Keratinocyte (primary cell): Measurements from ENCODE around the gene TARDBP. TPM values are rescaled to one million over a fixed set of nuclear protein-coding genes. Genes with fewer than 3 reads are reported as not detected.

Experiments
- DNase-seq: peaks from one replicate; pipeline ENCODE4 v3.0.0-alpha.2; 2011; ENCODE audit warnings: low read depth, missing footprints, low spot score
- FAIRE-seq: peaks from 2 replicates; lab custom pipeline; 2011; peaks lifted over from hg19 to GRCh38; lab: Jason Lieb, UNC
- H2AFZ ChIP-seq: 2 replicates; pipeline ENCODE4 v1.6.0; 2012; ENCODE audit warnings: low read length, control low read depth, inconsistent platforms; ENCODE audit not compliant: control insufficient read depth
- H3K27ac ChIP-seq: 2 replicates; pipeline ENCODE4 v1.5.1; 2011; ENCODE audit warnings: low read length; ENCODE audit not compliant: control insufficient read depth, insufficient read depth
- H3K27me3 ChIP-seq: 3 replicates; pipeline ENCODE4 v1.6.0; 2011; ENCODE audit warnings: low read length; ENCODE audit not compliant: control insufficient read depth, insufficient read depth; ENCODE audit errors: extremely low read depth
- H3K36me3 ChIP-seq, 2 experiments: 2 replicates in 1 of 2; 3 replicates in 1 of 2; pipeline ENCODE4 v1.5.1; 2011; ENCODE audit warnings: low read length in 2 of 2, mild to moderate bottlenecking in 1 of 2; ENCODE audit not compliant: control insufficient read depth in 2 of 2, insufficient read depth in 2 of 2; ENCODE audit errors: extremely low read depth in 1 of 2
- H3K4me1 ChIP-seq: 3 replicates; pipeline ENCODE4 v1.5.1; 2011; ENCODE audit warnings: low read length; ENCODE audit not compliant: control insufficient read depth, insufficient read depth; ENCODE audit errors: extremely low read depth
- H3K4me2 ChIP-seq: 3 replicates; pipeline ENCODE4 v1.6.0; 2011; ENCODE audit warnings: low read depth, low read length; ENCODE audit not compliant: control insufficient read depth, insufficient read depth; ENCODE audit errors: extremely low read depth
- H3K4me3 ChIP-seq, 3 experiments: fragments of 200-600 bp in 1 of 3; sonication (generic) in 1 of 3; 2 replicates in 2 of 3; 3 replicates in 1 of 3; pipeline ENCODE4 v1.5.1; 2011 to 2016; ENCODE audit warnings: low read length in 3 of 3, mild to moderate bottlenecking in 3 of 3, control low read depth in 2 of 3, inconsistent platforms in 1 of 3, low read depth in 1 of 3, mixed read lengths in 1 of 3, mixed run types in 1 of 3, moderate library complexity in 1 of 3; ENCODE audit not compliant: control insufficient read depth in 2 of 3, insufficient read depth in 2 of 3; ENCODE audit errors: extremely low read depth in 1 of 3
- H3K79me2 ChIP-seq: 2 replicates; pipeline ENCODE4 v1.6.0; 2012; ENCODE audit warnings: low read length; ENCODE audit not compliant: control insufficient read depth, insufficient read depth
- H3K9ac ChIP-seq: 3 replicates; pipeline ENCODE4 v1.6.0; 2011; ENCODE audit warnings: low read length; ENCODE audit not compliant: control insufficient read depth, insufficient read depth; ENCODE audit errors: extremely low read depth
- H3K9me1 ChIP-seq: 3 replicates; pipeline ENCODE4 v1.6.0; 2011; ENCODE audit warnings: low read length; ENCODE audit not compliant: control insufficient read depth, insufficient read depth; ENCODE audit errors: extremely low read depth
- H3K9me3 ChIP-seq: 2 replicates; pipeline ENCODE4 v1.5.1; 2012; ENCODE audit warnings: low read depth, low read length; ENCODE audit not compliant: control insufficient read depth
- H4K20me1 ChIP-seq: 3 replicates; pipeline ENCODE4 v1.6.0; 2011; ENCODE audit warnings: low read length; ENCODE audit not compliant: control insufficient read depth, insufficient read depth; ENCODE audit errors: extremely low read depth
- EZH2 ChIP-seq: IDR thresholded peaks from one replicate; pipeline ENCODE4 v1.6.1; 2012; ENCODE audit warnings: inconsistent platforms, mild to moderate bottlenecking, low read length, moderate library complexity
- dilution Hi-C: fragments of 300-500 bp; cut with MboI; formaldehyde crosslinking; loops from one replicate; pipeline ENCODE4 v1.7.0; 2020; ENCODE audit warnings: low sequenced_read_pairs; ENCODE audit not compliant: extremely low pct_ligation_motif_present
- polyA plus RNA-seq, 5 experiments: library from polyadenylated mRNA; depleted of rRNA in 3 of 5; stranded (reverse) in 3 of 5; stranded (forward) in 1 of 5; unstranded in 1 of 5; fragments of >200 nt; gene quantifications; 1 replicate in 1 of 5; 2 replicates in 3 of 5; 3 replicates in 1 of 5; pipeline versions ENCODE4 v1.2.1 to v1.2.3, GENCODE V29; 2011 to 2012; ENCODE audit warnings: missing spikeins in 2 of 5, low read depth in 1 of 5, low replicate concordance in 1 of 5
- TF ChIP-seq, protein P1 (sequence below), 3 experiments: IDR thresholded peaks in 1 of 3; conservative IDR thresholded peaks in 1 of 3; optimal IDR thresholded peaks in 1 of 3; 2 replicates in 2 of 3; 3 replicates in 1 of 3; pipeline versions ENCODE3 to v1.5.1; 2011; ENCODE audit warnings: low read length in 3 of 3, mild to moderate bottlenecking in 3 of 3, moderate library complexity in 2 of 3, control low read depth in 1 of 3, inconsistent platforms in 1 of 3; ENCODE audit not compliant: insufficient read depth in 2 of 3; ENCODE audit errors: extremely low read depth in 1 of 3

The TARDBP gene
- polyA plus RNA-seq, 1 donor (not counting 4 experiments of a cell fraction or from before 2014, with no cell fraction given), result 177 TPM

- Histone ChIP-seq H3K9ac (no peak overlapping the region), H3K27ac (no peak overlapping the region), H3K36me3 (no peaks in the 10 kb centered on the region), H2AFZ (no peak overlapping the region), H3K4me1 (peaks cover 3% of the 10 kb centered on the region), H3K4me2 (no peak overlapping the region), H4K20me1 (no peaks in the 10 kb centered on the region), H3K9me1 (no peaks in the 10 kb centered on the region), H3K79me2 (no peaks in the 10 kb centered on the region), H3K4me3 (no peak overlapping the region), H3K9me3 (no peaks in the 10 kb centered on the region), H3K27me3 (no peaks in the 10 kb centered on the region)
- no peak for DNase-seq
- dilution Hi-C loops, result no loop called here
- no peak for TF ChIP-seq EZH2
- TF ChIP-seq, protein P1, sequence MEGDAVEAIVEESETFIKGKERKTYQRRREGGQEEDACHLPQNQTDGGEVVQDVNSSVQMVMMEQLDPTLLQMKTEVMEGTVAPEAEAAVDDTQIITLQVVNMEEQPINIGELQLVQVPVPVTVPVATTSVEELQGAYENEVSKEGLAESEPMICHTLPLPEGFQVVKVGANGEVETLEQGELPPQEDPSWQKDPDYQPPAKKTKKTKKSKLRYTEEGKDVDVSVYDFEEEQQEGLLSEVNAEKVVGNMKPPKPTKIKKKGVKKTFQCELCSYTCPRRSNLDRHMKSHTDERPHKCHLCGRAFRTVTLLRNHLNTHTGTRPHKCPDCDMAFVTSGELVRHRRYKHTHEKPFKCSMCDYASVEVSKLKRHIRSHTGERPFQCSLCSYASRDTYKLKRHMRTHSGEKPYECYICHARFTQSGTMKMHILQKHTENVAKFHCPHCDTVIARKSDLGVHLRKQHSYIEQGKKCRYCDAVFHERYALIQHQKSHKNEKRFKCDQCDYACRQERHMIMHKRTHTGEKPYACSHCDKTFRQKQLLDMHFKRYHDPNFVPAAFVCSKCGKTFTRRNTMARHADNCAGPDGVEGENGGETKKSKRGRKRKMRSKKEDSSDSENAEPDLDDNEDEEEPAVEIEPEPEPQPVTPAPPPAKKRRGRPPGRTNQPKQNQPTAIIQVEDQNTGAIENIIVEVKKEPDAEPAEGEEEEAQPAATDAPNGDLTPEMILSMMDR (optimal IDR thresholded peaks at IDR 0.05 in 1 of 3, IDR thresholded peaks at IDR 0.05 in 1 of 3, conservative IDR thresholded peaks at IDR 0.05 in 1 of 3; ENCODE audit: extremely low read depth in 1 of 3, insufficient read depth in 2 of 3, low read length in 3 of 3), result no peak
- FAIRE-seq, result no peak
Observed at GRCh38 chr1:11041048-11041447, 28.6 kb downstream of the TARDBP start.

DNA sequence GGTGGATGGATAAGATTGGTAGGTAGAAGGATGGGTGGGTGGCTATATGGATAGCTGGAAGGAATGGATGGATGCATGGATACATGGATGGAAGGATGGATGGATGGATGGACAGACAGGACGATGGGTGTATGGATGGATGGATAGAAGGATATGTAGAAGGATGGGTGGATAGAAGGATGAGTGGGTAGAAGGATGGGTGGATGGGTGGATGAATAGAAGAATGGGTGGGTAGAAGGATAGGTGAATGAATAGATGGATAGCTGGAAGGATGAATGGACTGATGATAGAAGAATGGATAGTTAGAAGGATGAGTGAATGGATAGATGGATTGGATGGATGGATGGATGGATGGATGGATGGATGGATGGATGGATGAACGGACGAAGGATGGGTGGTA is 29.6 kb downstream of the TARDBP start:
- Histone ChIP-seq H3K4me3 (no peak overlapping the region), H2AFZ (no peak overlapping the region), H3K27ac (no peak overlapping the region), H3K4me2 (no peak overlapping the region), H4K20me1 (no peaks in the 10 kb centered on the region), H3K4me1 (peaks cover 3% of the 10 kb centered on the region), H3K79me2 (no peaks in the 10 kb centered on the region), H3K9me3 (no peaks in the 10 kb centered on the region), H3K9ac (no peak overlapping the region), H3K36me3 (no peaks in the 10 kb centered on the region), H3K9me1 (no peaks in the 10 kb centered on the region), H3K27me3 (no peaks in the 10 kb centered on the region)
- DNase-seq (no peak), FAIRE-seq (no peak)
- dilution Hi-C loops, result no loop called here
- no peak for TF ChIP-seq EZH2
- TF ChIP-seq, protein P1 (optimal IDR thresholded peaks at IDR 0.05 in 1 of 3, IDR thresholded peaks at IDR 0.05 in 1 of 3, conservative IDR thresholded peaks at IDR 0.05 in 1 of 3; ENCODE audit: extremely low read depth in 1 of 3, insufficient read depth in 2 of 3, low read length in 3 of 3), result no peak
